SU-DHL-6 (cell line): ENCODE measurements around the gene PALLD.
"Not testable (repeated sequence)": the region's sequence is repeated elsewhere in the genome, so short reads cannot be mapped to it uniquely, and the experiment has no call there.

Experiments used
- H2AFZ ChIP-seq: fragments of 200-600 bp; sonication (generic); 2 replicates; pipeline ENCODE4 v1.6.1; 2014; ENCODE audit warnings: low read depth, mild to moderate bottlenecking, moderate library complexity, mixed read lengths, antibody characterized with exemption, low read length; ENCODE audit not compliant: severe bottlenecking
- H3F3A ChIP-seq: fragments of 200-600 bp; shearing (Covaris generic); 2 replicates; pipeline ENCODE4 v1.6.0; 2016; ENCODE audit warnings: antibody characterized with exemption, mild to moderate bottlenecking; ENCODE audit not compliant: insufficient read depth
- H3K27ac ChIP-seq: fragments of 200-600 bp; sonication (generic); 2 replicates; pipeline ENCODE4 v1.5.1; 2016; ENCODE audit warnings: low read depth, mild to moderate bottlenecking, low read length, moderate library complexity, mixed read lengths
- H3K27me3 ChIP-seq: fragments of 200-600 bp; sonication (generic), shearing (Covaris generic); 2 replicates; pipeline ENCODE4 v1.6.0; 2014; ENCODE audit warnings: mild to moderate bottlenecking, low read length
- H3K36me3 ChIP-seq: fragments of 200-600 bp; sonication (generic); 2 replicates; pipeline ENCODE4 v1.6.1; 2014; ENCODE audit warnings: mild to moderate bottlenecking, low read length, mixed read lengths
- H3K4me2 ChIP-seq: fragments of 300-600, 200-600 bp; shearing (Covaris generic), sonication (generic); 2 replicates; pipeline ENCODE4 v1.6.0; 2014; ENCODE audit warnings: low read length, low read depth, mild to moderate bottlenecking; ENCODE audit not compliant: poor library complexity, severe bottlenecking
- H3K4me3 ChIP-seq: fragments of 200-600 bp; sonication (generic); 2 replicates; pipeline ENCODE4 v1.5.1; 2014; ENCODE audit warnings: antibody characterized with exemption, low read length, mild to moderate bottlenecking, mixed read lengths; ENCODE audit not compliant: insufficient read depth, poor library complexity, severe bottlenecking
- H3K79me2 ChIP-seq: fragments of 200-600 bp; sonication (generic); 2 replicates; pipeline ENCODE4 v1.6.1; 2014; ENCODE audit warnings: mild to moderate bottlenecking, low read length, moderate library complexity; ENCODE audit not compliant: insufficient read depth
- H3K9ac ChIP-seq: fragments of 200-600 bp; sonication (generic); 2 replicates; pipeline ENCODE4 v1.7.0; 2014; ENCODE audit warnings: mild to moderate bottlenecking, low read length
- H3K9me2 ChIP-seq: fragments of 200-600 bp; sonication (generic); replicated peaks from 2 replicates; pipeline ENCODE4 v1.6.1; 2014; ENCODE audit warnings: low read length; ENCODE audit not compliant: insufficient read depth
- H3K9me3 ChIP-seq: fragments of 200-600 bp; sonication (generic); 2 replicates; pipeline ENCODE4 v1.6.1; 2014; ENCODE audit warnings: low read length, mixed read lengths; ENCODE audit not compliant: insufficient read depth
- H4K20me1 ChIP-seq: fragments of 200-600 bp; sonication (generic); 2 replicates; pipeline ENCODE4 v1.6.1; 2014; ENCODE audit warnings: low read depth, mild to moderate bottlenecking, antibody characterized with exemption, low read length, moderate library complexity, mixed read lengths
- EZH2phosphoT487 ChIP-seq: fragments of 200-600 bp; sonication (generic), shearing (Covaris generic); conservative IDR thresholded peaks from 2 replicates; pipeline ENCODE4 v1.6.1; 2018; ENCODE audit warnings: mild to moderate bottlenecking, antibody characterized with exemption, low read length, moderate library complexity, mixed read lengths
- TF ChIP-seq, protein P1 (sequence below): fragments of 200-600 bp; sonication (generic); IDR thresholded peaks from one replicate; pipeline ENCODE4 v1.5.1; 2017; ENCODE audit warnings: antibody characterized with exemption, mild to moderate bottlenecking, low read length, moderate library complexity; ENCODE audit not compliant: insufficient read depth, poor library complexity, severe bottlenecking

PALLD gene

DNA sequence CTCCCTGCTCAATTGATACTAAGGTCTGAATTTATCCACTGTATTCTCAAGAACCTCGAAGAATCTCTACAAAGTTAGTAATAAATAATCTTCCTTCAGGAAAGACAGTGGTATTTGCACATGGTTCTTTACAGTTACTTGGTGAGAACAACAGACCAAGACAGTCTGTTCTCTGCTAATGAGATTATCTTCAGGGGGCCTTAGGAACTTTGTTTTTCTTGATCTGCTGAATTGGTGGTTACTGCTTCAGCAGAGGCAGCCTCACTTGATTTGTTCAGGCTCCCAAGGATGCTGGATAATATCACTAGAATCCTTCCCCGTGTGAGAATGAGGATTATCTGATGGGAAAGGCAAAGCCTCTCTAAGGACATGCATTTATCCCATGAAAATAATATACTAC, 448.4 kb downstream of the PALLD start:
- TF ChIP-seq, protein P1, sequence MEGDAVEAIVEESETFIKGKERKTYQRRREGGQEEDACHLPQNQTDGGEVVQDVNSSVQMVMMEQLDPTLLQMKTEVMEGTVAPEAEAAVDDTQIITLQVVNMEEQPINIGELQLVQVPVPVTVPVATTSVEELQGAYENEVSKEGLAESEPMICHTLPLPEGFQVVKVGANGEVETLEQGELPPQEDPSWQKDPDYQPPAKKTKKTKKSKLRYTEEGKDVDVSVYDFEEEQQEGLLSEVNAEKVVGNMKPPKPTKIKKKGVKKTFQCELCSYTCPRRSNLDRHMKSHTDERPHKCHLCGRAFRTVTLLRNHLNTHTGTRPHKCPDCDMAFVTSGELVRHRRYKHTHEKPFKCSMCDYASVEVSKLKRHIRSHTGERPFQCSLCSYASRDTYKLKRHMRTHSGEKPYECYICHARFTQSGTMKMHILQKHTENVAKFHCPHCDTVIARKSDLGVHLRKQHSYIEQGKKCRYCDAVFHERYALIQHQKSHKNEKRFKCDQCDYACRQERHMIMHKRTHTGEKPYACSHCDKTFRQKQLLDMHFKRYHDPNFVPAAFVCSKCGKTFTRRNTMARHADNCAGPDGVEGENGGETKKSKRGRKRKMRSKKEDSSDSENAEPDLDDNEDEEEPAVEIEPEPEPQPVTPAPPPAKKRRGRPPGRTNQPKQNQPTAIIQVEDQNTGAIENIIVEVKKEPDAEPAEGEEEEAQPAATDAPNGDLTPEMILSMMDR: no peak
- no peak for TF ChIP-seq EZH2phosphoT487
- Histone ChIP-seq H3K4me3 (no peak overlapping the region), H3F3A (no peaks in the 10 kb centered on the region), H3K9ac (no peak overlapping the region), H3K27ac (no peak overlapping the region), H4K20me1 (no peaks in the 10 kb centered on the region), H3K4me2 (no peak overlapping the region), H3K79me2 (no peaks in the 10 kb centered on the region), H3K9me2 (no peaks in the 10 kb centered on the region), H3K27me3 (no peaks in the 10 kb centered on the region), H3K9me3 (no peaks in the 10 kb centered on the region), H3K36me3 (no peaks in the 10 kb centered on the region), H2AFZ (no peak overlapping the region)

DNA sequence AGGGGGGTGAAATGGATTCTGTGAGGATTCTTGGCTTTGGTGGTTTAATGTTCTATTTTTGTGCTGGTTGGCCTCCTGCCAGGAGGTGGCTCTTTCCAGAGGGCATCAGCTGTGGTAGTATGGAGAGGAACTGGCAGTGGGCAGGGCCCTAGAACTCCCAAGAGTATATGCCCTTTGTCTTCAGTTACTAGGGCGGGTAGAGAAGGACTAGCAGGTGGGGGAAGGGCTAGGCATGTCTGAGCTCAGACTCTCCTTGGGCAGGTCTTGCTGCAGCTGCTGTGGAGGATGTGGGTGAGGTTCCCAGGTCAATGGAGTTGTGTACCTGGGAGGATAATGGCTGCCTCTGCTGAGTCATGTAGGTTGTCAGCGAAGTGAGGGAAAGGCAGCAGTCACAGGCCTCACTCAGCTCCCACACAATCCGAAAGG, 456.0 kb downstream of the PALLD start:
- H3K36me3 ChIP-seq, H3K79me2 ChIP-seq, H3K27ac ChIP-seq, H2AFZ ChIP-seq, H3F3A ChIP-seq, H3K9me2 ChIP-seq, H3K27me3 ChIP-seq, H4K20me1 ChIP-seq, H3K9me3 ChIP-seq, H3K9ac ChIP-seq, H3K4me2 ChIP-seq, H3K4me3 ChIP-seq: not testable (repeated sequence)

DNA sequence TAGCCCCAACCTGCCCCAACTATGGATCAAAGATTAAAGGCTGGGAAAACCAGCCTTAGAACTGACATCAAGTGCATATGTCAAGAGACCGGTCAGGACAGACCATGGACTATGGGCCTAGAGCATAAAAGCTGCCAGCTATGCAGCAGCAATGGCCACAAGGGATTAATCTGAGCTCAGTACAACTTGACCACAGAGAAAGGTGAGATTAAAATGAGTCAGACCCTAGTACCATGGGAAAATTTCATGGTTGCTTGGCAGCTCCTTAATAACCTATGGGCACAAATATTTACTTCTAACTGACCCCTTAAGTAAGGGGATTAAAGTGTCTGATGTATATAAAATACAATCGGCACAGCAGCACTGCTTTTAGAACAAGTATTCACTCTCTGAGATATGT, 458.8 kb downstream of the PALLD start:
- H3K36me3 ChIP-seq: no peaks in the 10 kb centered on the region
- no peak overlapping the region for H3K4me3 ChIP-seq
- H2AFZ ChIP-seq: no peak overlapping the region
- H3K27me3 ChIP-seq: no peaks in the 10 kb centered on the region
- H4K20me1 ChIP-seq: no peaks in the 10 kb centered on the region
- H3K79me2 ChIP-seq: no peaks in the 10 kb centered on the region
- no peaks in the 10 kb centered on the region for H3K9me3 ChIP-seq
- TF ChIP-seq, protein P1: no peak
- no peak for TF ChIP-seq EZH2phosphoT487
- no peaks in the 10 kb centered on the region for H3K9me2 ChIP-seq
- H3K4me2 ChIP-seq: no peak overlapping the region
- H3F3A ChIP-seq: no peaks in the 10 kb centered on the region
- no peak overlapping the region for H3K9ac ChIP-seq
- H3K27ac ChIP-seq: no peak overlapping the region

DNA sequence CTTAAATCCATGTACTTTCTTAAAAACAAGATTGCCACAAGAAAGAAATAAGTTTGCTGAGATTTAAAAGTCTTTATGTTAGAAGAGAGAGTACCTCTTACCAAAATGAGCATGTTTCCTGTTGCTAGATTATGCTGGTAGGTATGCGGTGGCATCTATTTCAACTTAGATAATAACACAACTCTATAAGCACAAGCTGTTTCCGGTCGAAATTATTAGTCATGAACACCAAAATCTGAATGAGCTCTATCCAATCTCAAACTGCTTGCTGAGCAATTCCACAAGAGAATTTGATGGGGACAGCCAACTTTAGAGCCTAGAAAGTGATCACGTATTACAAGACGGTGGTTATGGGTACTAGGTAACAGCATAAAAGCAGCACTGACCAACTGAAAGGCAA, 463.9 kb downstream of the PALLD start:
- TF ChIP-seq, protein P1: no peak
- TF ChIP-seq EZH2phosphoT487: no peak
- H3K4me2 ChIP-seq: no peak overlapping the region
- no peak overlapping the region for H2AFZ ChIP-seq
- H3K9me3 ChIP-seq: no peaks in the 10 kb centered on the region
- H3K36me3 ChIP-seq: no peaks in the 10 kb centered on the region
- H4K20me1 ChIP-seq: no peaks in the 10 kb centered on the region
- no peaks in the 10 kb centered on the region for H3K27me3 ChIP-seq
- H3K27ac ChIP-seq: no peak overlapping the region
- H3F3A ChIP-seq: no peaks in the 10 kb centered on the region
- H3K79me2 ChIP-seq: no peaks in the 10 kb centered on the region
- H3K4me3 ChIP-seq: no peak overlapping the region
- no peaks in the 10 kb centered on the region for H3K9me2 ChIP-seq
- H3K9ac ChIP-seq: no peak overlapping the region
